G401.6 (cell line): ENCODE data around the gene PCF11.
"Not testable (repeated sequence)": the region's sequence is repeated elsewhere in the genome, so short reads cannot be mapped to it uniquely, and the experiment has no call there.

ENCODE experiments used
- FAIRE-seq: peaks from 2 replicates; lab custom pipeline; 2012; peaks lifted over from hg19 to GRCh38; lab: Jason Lieb, UNC

The PCF11 gene, protein sequence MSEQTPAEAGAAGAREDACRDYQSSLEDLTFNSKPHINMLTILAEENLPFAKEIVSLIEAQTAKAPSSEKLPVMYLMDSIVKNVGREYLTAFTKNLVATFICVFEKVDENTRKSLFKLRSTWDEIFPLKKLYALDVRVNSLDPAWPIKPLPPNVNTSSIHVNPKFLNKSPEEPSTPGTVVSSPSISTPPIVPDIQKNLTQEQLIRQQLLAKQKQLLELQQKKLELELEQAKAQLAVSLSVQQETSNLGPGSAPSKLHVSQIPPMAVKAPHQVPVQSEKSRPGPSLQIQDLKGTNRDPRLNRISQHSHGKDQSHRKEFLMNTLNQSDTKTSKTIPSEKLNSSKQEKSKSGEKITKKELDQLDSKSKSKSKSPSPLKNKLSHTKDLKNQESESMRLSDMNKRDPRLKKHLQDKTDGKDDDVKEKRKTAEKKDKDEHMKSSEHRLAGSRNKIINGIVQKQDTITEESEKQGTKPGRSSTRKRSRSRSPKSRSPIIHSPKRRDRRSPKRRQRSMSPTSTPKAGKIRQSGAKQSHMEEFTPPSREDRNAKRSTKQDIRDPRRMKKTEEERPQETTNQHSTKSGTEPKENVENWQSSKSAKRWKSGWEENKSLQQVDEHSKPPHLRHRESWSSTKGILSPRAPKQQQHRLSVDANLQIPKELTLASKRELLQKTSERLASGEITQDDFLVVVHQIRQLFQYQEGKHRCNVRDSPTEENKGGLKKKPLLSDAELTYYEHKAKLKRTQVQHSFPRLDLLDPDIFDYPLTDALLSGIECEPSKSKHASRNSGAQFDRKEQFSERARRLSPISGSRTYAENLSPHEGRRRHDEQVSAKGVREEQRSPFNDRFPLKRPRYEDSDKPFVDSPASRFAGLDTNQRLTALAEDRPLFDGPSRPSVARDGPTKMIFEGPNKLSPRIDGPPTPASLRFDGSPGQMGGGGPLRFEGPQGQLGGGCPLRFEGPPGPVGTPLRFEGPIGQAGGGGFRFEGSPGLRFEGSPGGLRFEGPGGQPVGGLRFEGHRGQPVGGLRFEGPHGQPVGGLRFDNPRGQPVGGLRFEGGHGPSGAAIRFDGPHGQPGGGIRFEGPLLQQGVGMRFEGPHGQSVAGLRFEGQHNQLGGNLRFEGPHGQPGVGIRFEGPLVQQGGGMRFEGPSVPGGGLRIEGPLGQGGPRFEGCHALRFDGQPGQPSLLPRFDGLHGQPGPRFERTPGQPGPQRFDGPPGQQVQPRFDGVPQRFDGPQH (N-terminal part only)

DNA sequence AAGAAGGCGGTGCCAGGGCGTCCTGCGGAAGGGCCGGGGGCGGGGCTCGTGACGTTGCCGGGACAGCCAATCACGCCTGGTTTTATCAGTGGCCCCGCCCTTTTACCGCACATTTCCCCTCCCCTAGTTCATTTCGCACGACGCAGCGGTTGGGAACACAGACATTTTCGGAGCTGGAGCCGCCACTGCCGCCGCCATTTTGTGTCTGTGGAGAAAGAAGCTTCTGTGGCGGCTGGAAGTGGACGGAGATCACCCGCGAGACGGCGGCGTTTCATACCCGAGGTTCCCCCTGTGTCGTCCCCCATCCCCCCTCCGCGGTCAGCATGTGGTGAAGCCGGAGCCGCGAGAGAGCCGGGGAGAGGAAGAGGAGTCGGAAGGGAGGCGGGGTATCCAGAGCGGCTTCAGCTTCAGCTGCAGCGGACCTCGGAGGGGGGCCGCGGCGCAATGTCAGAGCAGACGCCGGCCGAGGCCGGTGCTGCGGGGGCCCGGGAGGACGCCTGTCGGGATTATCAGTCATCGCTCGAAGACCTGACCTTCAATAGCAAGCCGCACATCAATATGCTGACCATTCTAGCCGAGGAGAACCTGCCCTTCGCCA, at the start of gene PCF11:
PCF11 (plus strand) TSS at position 136 of the 598 bp plus-strand sequence; CDS start at position 445, 309 bp downstream.
- no peak for FAIRE-seq

DNA sequence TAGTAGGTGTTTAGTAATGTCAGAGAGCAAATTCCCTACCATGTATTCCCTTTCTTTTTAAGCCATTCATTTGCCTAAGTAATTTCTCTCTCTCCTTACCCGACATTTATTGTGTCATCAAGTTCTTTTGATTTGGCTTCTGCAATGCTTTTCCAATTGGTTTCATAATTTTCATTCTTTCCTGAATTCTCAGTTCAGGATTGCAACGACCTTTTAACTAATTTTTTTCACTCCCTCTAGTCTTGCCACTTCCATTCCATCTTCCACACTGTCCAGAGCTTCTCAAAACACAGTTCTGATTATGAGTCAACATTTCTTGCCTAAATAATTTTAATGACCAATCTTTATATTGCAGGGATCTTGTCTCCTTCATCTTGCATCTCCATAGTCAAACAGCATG, 44.0 kb upstream of the PCF11 start:
- FAIRE-seq: no peak

DNA sequence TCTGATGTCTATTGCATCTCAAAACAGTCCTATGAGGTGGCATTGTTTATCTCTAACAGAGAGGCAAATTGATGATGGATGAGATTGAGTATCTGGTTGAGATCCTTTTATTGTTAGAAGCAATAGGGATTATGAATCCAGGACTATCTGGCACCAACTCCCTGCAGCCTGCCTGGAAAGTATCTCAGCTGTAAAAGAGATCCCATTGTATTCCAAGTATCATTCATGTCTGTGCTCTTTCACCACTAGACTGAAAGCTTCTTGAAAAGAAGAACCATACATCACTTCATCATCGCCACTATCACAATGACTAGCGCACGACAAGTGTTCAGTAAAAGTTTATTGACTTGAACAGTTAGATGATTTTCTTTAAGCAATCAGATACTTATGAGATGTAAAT, 41.9 kb upstream of the PCF11 start:
- FAIRE-seq: no peak

DNA sequence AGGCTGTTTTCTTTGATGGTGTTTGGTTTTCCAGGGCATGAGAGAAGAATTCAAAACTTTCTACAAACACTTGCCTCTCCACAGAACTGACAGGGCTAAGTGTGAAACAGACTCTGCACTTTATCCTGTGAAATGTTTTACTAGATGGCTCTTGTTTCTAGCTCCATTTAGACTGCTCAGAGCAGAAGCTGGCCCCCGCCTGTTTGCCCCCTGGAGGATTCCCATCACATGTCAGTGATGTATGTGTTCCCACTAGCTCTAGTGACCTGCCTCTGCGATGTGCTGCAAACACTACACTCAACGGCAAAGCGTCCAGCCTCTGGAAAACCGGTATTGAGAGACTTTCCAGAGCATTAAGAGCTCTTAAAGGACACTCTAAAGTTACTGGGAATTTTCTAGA, 41.4 kb upstream of the PCF11 start:
- FAIRE-seq: no peak

DNA sequence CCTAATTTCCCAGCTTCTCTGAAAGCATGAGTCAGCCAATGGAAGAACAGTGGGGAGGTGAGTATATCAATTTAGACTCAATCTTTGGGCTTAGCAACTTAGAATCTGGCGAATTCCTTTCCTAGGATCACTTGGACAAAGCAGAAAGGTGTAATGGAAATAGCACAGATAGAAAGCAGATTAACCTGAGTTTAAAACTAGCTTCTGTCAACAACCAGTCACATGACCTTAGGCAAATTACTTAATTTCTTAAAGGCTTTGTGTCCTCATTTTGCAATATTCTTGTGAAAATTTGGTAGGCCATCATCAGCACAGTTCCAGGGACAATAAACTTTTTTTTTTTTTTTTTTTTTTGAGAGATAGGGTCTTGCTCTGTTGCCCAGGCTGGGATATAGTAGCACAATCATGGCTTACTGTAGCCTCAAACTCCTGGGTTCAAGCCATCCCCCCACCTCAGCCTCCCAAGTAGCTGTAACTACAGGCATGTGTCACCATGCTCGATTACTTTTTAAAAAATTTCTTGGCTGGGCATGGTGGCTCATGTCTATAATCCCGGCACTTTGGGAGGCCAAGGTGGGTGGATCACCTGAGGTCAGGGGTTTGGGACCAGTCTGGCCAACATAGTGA, 40.8 kb upstream of the PCF11 start:
- no peak for FAIRE-seq

DNA sequence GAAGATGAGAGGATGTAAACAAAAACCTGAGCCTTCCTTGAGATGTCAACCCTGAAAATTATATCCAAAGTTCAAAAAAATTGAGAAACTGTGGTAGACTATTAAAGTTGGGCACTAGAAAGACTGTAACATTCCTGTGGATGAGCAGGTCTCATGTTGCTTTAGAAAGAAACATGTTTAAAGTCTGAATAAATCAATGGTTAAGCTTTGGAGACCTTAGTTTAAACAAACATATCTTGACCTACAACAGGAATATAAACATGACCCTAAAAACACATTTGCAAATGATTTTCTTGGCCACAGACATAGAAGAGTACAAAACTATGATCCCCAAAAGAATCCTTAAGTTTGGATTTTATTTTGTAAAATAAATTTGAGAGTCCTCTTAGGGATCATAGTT, 38.1 kb upstream of the PCF11 start:
- no peak for FAIRE-seq

DNA sequence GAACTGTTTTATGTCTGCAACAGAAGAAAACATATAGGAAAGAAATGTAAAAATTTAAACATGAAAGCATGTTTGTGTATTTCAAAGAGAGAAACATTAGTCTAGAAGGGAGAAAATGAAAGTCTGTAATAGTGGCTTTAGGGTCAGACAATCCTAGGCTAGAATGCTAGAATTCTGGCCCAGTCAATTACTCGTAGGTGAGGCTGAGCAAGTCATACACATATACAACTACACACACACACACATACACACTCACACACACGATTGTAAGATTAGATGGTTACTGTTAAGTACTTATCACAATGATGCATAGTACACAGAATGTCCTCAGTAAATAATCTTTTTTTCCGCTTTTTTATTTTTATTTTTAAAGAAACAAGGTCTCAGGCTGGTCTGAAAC, 37.7 kb upstream of the PCF11 start:
- no peak for FAIRE-seq

DNA sequence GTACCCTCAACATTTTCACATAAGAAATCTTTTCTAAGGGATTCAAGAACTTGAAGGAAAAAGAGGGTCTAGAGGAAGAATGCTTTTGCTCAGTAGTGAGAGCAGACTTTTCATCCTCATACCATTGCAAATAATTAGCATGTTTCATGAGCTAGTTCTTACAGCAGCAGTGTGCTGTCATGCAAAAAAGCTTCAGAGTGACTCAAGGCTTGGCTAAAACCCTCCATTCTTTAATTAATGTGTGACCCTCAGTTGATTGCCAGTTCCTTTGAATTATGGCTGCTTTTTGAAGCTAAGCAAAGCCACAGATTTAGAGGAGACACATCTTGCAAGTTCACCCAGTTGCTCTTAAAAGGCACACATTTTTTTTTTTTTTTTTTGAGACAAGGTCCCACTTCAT, 36.6 kb upstream of the PCF11 start:
- FAIRE-seq: no peak

DNA sequence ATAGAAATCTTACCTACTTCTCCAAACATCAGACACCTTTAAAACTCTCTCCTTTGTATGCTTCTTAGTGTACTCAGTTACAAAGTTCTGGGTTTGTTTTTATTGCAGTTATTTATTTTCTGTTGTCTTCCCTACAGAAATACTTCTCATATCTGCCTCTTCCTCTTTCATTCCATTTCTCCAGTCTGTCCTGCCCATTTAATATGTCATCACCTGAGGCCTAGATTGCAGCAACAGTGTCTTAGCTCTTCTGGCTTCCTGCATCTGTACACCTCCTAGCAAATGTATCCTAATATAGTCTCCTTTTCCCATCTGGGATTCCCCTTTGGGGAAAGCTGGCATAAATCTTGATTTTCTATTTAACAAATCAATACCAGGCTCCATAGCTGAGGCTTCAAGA, 34.9 kb upstream of the PCF11 start:
- no peak for FAIRE-seq

DNA sequence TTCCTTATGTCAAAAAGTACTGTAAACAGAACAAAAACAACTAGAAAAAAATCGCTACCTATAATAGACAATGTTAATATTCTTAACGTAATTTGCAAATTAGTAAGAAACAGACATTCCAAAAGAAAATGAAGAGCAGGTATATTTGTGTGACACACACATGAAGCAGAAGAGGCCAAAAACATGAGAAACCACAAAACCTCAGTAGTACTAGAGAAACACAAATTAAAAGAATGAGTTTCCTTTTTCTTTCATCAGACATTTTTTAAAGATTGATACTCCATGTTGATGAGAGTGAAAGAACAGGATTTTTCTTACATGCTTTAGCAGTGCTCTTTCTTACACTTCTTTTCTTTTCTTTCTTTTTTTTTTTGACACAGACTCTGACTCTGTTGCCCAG, 34.2 kb upstream of the PCF11 start:
- no peak for FAIRE-seq

DNA sequence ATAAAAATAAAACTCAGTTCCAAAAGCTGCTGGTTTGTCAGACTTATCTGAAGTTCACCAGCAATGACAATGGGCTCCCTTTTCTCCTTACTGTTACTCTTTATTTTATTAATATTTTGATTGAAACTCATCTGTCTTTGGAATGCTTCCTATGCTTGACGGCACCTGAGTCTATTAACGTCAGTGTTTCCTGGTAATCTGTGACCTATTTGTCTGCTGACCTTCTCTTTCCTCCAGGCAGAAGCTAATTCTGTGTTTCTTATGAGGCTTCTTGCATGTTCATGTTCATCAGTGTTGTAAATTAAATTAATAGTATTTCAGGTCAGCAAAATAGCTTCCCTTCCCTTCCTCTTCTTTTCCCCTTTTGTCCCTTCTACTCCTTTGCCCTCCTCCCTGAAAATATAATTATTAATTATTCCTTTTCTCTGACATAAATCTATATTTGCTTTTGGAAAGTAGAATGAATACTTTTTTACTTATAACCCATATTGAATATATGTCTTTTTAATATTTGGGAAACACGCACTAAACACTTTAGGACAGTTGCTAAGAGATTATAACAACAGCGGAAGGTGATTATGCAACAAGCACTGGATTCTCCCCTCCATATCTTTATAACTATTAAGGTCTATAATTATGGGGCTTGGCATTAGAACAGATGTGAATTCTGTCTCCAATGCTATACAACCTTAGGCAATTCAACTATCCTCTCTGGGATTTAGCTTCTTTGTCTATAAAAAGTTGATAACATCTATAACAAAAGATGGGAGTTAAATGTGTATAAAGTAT, 32.1 kb upstream of the PCF11 start:
- no peak for FAIRE-seq

DNA sequence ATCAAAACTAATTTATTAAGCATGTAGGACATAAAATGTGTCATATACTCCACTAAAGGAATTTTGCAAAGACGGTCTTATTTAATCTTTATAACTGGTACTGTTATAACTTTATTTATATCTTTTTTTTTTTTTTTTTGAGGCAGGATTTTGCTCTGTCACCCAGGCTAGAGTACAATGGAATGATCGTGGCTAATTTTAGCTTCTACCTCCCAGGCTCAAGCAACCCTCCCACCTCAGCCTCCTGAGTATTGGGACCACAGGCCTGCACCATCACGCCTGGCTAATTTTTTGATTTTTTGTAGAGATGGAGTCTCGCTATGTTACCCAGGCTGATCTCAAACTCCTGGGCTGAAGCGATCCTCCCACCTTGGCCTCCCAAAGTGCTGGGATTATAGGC, 31.4 kb upstream of the PCF11 start:
- no peak for FAIRE-seq

DNA sequence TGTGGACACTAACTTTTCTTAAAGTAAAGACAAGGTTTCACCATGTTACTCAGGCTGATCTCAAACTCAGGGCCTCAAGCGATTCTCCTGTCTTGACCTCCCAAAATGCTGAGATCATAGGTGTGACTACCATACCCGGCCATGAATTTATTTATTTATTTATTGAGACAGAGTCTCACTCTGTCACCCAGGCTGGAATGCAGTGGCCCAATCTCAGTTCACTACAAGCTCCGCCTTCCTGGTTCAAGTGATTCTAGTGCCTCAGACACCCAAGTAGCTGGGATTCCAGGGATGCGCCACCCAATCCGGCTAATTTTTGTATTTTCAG, 29.7 kb upstream of the PCF11 start:
- FAIRE-seq: no peak

DNA sequence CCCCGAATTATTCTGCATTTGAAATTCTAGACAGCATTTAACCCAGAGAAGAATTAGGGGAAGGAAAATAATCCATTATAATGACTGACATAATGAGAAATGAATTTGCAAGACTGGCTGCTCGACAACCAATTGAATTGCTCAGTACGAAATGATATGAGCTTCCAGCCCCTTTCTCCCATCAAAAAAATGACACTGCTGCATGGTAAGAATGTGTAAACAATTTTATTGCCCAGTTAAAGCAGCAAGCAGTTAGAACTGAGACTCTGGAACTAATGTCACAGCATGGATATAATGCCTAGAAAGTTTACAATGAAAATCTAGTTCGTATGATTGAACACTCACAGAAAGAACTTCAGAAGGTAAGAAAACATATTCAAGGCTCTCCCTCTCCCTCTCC, 24.7 kb upstream of the PCF11 start:
- no peak for FAIRE-seq

DNA sequence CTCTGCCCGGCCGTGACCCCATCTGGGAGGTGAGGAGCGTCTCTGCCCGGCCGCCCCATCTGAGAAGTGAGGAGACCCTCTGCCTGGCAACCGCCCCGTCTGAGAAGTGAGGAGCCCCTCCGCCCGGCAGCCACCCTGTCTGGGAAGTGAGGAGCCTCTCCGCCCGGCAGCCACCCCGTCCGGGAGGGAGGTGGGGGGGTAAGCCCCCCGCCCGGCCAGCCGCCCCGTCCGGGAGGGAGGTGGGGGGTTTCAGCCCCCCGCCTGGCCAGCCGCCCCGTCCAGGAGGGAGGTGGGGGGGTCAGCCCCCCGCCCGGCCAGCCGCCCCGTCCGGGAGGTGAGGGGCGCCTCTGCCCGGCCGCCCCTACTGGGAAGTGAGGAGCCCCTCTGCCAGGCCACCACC, 23.7 kb upstream of the PCF11 start:
- not testable (repeated sequence) for FAIRE-seq

DNA sequence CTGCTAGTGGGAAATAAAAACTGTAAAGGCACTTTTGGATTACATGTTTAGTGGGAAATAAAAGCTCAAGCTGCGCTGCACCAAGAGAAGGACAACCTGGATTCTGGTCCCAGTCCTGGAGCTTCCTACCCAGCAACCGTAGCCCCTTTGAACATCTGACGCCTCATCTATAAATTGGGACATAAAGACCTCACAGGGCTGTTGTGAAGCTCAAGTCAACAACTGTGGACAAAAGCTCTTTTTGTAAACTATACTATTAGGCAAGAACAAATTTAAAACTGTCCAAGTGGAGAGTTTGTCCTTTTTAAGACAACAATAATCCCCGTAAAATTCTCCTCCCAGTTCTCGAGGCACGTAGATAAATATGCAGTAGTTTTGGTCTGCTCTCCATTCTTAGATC, 17.6 kb upstream of the PCF11 start:
- no peak for FAIRE-seq

DNA sequence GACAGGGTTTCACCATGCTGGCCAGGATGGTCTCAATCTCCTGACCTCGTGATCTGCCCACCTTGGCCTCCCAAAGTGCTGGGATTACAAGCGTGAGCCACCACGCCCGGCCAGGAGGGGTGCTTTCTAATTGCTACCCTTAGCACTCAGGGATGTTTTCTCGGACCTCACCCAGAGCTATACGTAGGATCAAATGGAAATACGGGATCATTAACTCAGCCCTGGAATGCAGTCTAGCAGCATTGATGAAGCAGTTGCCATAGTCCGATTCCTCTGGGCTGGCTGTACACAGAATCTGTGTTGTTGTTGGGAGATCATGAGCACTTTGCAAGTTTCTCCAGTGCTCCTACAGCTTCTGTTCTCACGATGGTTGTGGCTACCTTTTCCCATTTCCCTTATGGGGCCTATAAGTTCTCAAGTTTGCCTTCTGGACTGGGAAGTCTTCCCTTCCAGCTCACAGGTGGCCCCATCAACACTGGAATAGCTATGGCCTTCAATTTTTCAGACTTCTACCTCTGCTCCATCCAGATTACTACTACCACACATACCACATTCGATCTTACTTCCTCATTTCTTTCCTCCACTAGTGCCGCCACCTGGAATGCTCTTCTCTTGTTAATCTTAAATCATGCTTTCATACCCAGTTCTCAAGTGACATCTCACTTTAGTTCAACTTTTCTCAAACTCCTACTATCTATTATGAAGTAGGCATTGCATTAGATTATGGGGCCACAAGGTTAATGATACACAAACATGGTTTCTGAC, 16.1 kb upstream of the PCF11 start:
- no peak for FAIRE-seq

DNA sequence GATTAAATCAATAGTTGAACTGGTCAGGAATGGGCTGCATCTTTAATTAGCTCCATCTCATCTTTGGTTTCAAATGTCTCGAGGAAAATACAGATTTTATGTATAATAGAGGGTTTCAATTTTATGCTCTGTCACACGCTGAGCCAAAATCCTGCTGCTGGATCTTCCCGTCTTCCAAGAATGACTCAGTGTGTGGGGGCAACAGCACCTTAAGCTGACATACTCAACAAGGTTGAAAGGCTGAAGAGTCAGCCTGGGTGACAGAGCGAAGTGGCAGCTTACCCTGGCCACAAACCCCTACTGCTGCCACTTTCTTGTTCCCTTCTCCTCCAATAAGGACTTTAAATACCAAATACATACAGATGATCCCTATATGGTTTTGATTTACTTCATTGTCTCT, 9.0 kb upstream of the PCF11 start:
- FAIRE-seq: no peak

DNA sequence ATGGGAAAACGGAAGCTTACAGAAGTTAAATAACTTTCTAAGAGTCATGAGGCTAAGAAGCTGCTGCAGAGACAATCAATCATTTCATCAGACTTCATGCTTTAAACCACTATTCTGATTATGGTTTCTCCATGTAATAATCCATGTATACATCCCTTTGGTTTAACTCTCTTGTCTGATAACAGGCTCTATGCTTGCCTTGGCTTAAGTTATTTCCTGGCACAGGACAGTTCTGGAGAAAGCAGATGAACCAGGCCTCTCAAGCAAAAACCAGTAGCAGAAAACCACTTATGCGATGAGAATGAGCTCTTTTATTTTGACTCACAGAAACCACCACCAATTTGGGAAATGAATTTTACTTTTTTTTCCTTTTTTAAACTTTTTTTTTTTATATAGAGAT, 6.5 kb upstream of the PCF11 start:
- no peak for FAIRE-seq

DNA sequence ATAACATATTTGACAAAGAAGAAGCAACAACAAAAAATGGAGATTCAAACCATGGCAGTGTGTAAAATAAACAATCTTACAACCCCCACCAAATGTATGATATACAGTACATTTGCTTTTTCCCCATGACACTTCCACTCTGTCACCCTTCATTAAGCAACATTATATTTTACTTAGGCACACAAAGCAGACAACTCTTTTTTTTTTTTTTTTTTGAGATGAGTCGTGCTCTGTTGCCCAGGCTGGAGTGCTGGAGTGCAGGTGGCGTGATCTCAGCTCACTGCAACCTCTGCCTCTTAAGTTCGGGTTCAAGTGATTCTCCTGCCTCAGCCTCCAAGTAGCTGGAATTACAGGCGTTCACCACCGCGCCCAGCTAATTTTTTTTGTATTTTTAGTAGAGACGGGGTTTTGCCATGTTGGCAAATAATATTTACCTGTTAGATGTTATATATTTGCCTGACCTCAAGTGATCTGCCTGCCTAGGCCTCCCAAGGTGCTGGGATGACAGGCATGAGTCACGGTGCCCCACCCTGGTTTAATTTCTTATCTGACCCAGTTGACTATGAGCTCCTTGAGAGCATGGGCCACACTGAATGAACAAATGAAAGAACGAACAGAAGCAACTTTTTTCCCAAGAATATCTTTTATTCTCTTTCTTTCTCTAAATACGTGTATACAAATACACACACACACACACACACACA, 5.5 kb upstream of the PCF11 start:
- FAIRE-seq: no peak
